Smooth muscle cell (in vitro differentiated cells): ENCODE data around the gene DLX3. TPM values are rescaled to one million over a fixed set of nuclear protein-coding genes. Genes with fewer than 3 reads are reported as not detected.

Experiments used
- DNase-seq: peaks from one replicate; lab custom pipeline; 2025; ENCODE audit not compliant: unreplicated experiment; lab: John Stamatoyannopoulos, UW
- H2AFZ ChIP-seq: fragments of 200-600 bp; sonication (generic); 2 replicates; pipeline ENCODE4 v1.6.0; 2016; ENCODE audit warnings: antibody characterized with exemption, low read depth, mild to moderate bottlenecking
- H3F3A ChIP-seq: fragments of 200-600 bp; sonication (generic); 2 replicates; pipeline ENCODE4 v1.6.0; 2017; ENCODE audit warnings: antibody characterized with exemption, low read depth
- H3K27ac ChIP-seq: fragments of 200-600 bp; sonication (generic); 2 replicates; pipeline ENCODE4 v1.5.1; 2016; ENCODE audit warnings: low read depth, mild to moderate bottlenecking
- H3K27me3 ChIP-seq: fragments of 200-600 bp; sonication (generic); 2 replicates; pipeline ENCODE4 v1.6.1; 2016; ENCODE audit warnings: low read depth, mild to moderate bottlenecking
- H3K36me3 ChIP-seq: fragments of 200-600 bp; sonication (generic); 2 replicates; pipeline ENCODE4 v1.5.1; 2016; ENCODE audit warnings: low read depth
- H3K4me1 ChIP-seq: fragments of 200-600 bp; sonication (generic); 2 replicates; pipeline ENCODE4 v1.5.1; 2016; ENCODE audit warnings: low read depth
- H3K4me2 ChIP-seq: fragments of 200-600 bp; sonication (generic); 2 replicates; pipeline ENCODE4 v1.6.0; 2016; ENCODE audit warnings: mild to moderate bottlenecking
- H3K4me3 ChIP-seq: fragments of 200-600 bp; sonication (generic); 2 replicates; pipeline ENCODE4 v1.5.1; 2016; ENCODE audit warnings: mild to moderate bottlenecking
- H3K79me2 ChIP-seq: fragments of 200-600 bp; sonication (generic); 2 replicates; pipeline ENCODE4 v1.6.0; 2016; ENCODE audit warnings: low read depth, mild to moderate bottlenecking
- H3K9ac ChIP-seq: fragments of 200-600 bp; sonication (generic); 2 replicates; pipeline ENCODE4 v1.6.0; 2016; ENCODE audit warnings: low read depth
- H3K9me3 ChIP-seq: fragments of 200-600 bp; sonication (generic); replicated peaks from 2 replicates; pipeline ENCODE4 v1.5.1; 2016; ENCODE audit warnings: low read depth
- H4K20me1 ChIP-seq: fragments of 200-600 bp; sonication (generic); 2 replicates; pipeline ENCODE4 v1.6.0; 2016; ENCODE audit warnings: low read depth
- WGBS: methylation state at CpG from one replicate; pipeline ENCODE4 v1.1.7; 2016; ENCODE audit warnings: low lambda C conversion rate; 5-methylcytosine and 5-hydroxymethylcytosine counted together
- polyA plus RNA-seq: library from polyadenylated mRNA; unstranded; fragments of >200 nt; fragmentation: Nextera tagmentation; extraction: Ambion mirVana; gene quantifications from 2 replicates; pipeline ENCODE4 v1.2.1, GENCODE V29; 2016
- total RNA-seq: library from RNA; depleted of rRNA; stranded (reverse); fragments of >200 nt; gene quantifications from 2 replicates; pipeline ENCODE4 v1.2.3, GENCODE V29; 2014
- TF ChIP-seq, protein P1 (sequence below): fragments of 200-600 bp; sonication (generic); IDR thresholded peaks from 2 replicates; pipeline ENCODE4 v1.5.1; 2017; ENCODE audit warnings: borderline replicate concordance, mild to moderate bottlenecking, antibody characterized with exemption; ENCODE audit not compliant: insufficient read depth, poor library complexity, severe bottlenecking

Gene DLX3
- total and polyA plus RNA-seq, 2 experiments from 2014 or later = 1.4 to 9.7 TPM

DNA sequence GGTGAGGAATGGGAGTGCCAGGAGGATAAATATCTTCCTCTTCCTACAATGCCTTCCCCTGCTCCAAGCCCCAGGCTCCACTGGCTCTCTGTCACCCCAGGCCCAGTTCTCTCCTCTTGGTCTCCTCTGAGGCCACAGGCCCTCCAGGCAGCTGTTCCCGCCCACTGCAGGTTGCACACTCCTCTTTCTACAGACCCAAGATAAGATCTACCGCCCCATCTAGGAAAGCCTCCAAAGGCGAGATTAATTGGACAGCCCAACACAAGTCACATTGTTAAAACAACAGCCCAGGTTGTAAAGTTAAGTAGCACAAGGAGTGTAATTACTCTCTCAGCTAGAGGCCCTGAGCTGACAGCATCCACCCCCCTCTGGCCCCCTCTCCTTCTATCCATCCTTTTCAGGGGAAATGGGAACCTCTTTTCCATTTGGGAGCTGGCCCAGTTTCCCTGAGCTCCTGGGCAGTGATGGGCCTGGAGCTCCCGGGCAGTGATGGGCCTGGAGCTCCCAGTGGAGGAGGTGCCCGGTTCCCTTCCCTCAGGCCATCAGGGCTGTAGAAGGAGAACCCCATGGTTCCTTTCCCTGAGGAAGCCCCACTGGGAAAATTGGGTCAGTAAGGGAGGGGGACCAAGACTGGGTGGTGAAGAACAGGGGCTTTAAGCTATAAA is 18.7 kb downstream of the DLX3 start:
- TF ChIP-seq, protein P1, sequence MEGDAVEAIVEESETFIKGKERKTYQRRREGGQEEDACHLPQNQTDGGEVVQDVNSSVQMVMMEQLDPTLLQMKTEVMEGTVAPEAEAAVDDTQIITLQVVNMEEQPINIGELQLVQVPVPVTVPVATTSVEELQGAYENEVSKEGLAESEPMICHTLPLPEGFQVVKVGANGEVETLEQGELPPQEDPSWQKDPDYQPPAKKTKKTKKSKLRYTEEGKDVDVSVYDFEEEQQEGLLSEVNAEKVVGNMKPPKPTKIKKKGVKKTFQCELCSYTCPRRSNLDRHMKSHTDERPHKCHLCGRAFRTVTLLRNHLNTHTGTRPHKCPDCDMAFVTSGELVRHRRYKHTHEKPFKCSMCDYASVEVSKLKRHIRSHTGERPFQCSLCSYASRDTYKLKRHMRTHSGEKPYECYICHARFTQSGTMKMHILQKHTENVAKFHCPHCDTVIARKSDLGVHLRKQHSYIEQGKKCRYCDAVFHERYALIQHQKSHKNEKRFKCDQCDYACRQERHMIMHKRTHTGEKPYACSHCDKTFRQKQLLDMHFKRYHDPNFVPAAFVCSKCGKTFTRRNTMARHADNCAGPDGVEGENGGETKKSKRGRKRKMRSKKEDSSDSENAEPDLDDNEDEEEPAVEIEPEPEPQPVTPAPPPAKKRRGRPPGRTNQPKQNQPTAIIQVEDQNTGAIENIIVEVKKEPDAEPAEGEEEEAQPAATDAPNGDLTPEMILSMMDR = no peak
- 53% methylated on average over 5 of the region's 5 CpGs for WGBS
- no peaks in the 10 kb centered on the region for H3K79me2 ChIP-seq

DNA sequence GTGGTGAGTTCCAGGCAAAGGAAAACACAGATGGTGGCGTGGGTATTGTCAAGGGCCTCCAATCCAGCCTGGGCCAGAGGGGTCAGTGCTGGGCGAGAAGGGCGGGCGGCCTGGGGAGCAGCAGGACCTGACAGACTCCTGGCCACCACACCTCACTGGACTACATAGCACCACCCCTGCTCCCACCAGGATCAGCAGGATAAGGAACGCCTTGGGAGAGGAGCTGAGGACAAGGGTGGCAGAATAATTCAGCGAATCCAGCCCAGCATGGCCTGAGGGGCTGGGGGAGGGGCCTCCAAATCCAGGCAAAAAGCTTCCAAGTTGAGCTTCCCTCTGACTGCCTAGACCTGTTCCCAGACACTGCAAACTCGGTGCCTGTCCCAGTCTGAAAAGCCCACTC is 19.5 kb downstream of the DLX3 start:
- Histone ChIP-seq H2AFZ (no peak overlapping the region), H3K27me3 (peaks cover 49% of the 10 kb centered on the region), H3K36me3 (no peaks in the 10 kb centered on the region), H3K9ac (no peak overlapping the region), H3K79me2 (no peaks in the 10 kb centered on the region), H3K4me3 (no peak overlapping the region), H3F3A (peaks cover 6% of the 10 kb centered on the region), H4K20me1 (no peaks in the 10 kb centered on the region), H3K27ac (no peak overlapping the region), H3K4me2 (no peak overlapping the region), H3K9me3 (no peaks in the 10 kb centered on the region), H3K4me1 (peaks cover 47% of the 10 kb centered on the region)
- 56% methylated on average over 7 of the region's 7 CpGs for WGBS
- TF ChIP-seq, protein P1 = no peak
- no peak for DNase-seq

More for the DNA sequence above, 18.7 kb downstream of the DLX3 start:
- no peak overlapping the region for H2AFZ ChIP-seq
- H3K4me2 ChIP-seq = no peak overlapping the region
- H3K9me3 ChIP-seq = no peaks in the 10 kb centered on the region
- H3K27me3 ChIP-seq = peaks cover 41% of the 10 kb centered on the region
- H3K36me3 ChIP-seq = no peaks in the 10 kb centered on the region
- no peak overlapping the region for H3K9ac ChIP-seq
- DNase-seq = no peak
- H4K20me1 ChIP-seq = no peaks in the 10 kb centered on the region
- H3K4me1 ChIP-seq = peaks cover 54% of the 10 kb centered on the region
- H3K4me3 ChIP-seq = no peak overlapping the region
- H3F3A ChIP-seq = peaks cover 6% of the 10 kb centered on the region
- H3K27ac ChIP-seq = no peak overlapping the region

DNA sequence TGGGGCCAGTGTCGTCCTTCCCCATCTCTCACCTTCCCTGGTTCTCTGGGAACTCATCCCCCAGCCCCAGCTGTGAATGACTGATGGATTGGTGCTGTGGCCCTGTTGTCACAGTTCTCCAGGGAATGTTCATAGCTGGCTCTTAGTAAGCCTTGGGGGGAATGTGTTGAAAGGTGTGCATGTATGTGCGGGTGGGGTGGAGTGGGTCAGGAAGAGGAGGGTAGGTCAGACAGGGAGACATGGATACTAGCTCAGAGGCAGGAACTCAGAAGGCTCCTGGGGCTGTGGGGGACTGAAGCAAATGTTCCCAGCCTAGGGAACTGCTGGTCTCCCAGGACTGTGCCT is 21.8 kb downstream of the DLX3 start:
- H3K36me3 ChIP-seq = no peaks in the 10 kb centered on the region

More for the DNA sequence above, 21.8 kb downstream of the DLX3 start:
- Histone ChIP-seq H4K20me1 (no peaks in the 10 kb centered on the region), H3K27me3 (peaks cover 71% of the 10 kb centered on the region), H3K4me2 (no peak overlapping the region), H3K79me2 (no peaks in the 10 kb centered on the region), H3K4me3 (no peak overlapping the region), H3K9ac (no peak overlapping the region), H3K4me1 (peaks cover 48% of the 10 kb centered on the region), H3K9me3 (no peaks in the 10 kb centered on the region), H3F3A (no peaks in the 10 kb centered on the region), H3K27ac (no peak overlapping the region), H2AFZ (no peak overlapping the region)
- DNase-seq = no peak
- WGBS = 7% methylated on average over 2 of the region's 2 CpGs
- TF ChIP-seq, protein P1 = no peak
